HS-27A (cell line): ENCODE results near the gene LRRIQ1.

ENCODE experiments used
- DNase-seq: peaks from one replicate; pipeline ENCODE4 v3.0.0-alpha.2; 2012; ENCODE audit warnings: low read depth, missing footprints

The LRRIQ1 gene

DNA sequence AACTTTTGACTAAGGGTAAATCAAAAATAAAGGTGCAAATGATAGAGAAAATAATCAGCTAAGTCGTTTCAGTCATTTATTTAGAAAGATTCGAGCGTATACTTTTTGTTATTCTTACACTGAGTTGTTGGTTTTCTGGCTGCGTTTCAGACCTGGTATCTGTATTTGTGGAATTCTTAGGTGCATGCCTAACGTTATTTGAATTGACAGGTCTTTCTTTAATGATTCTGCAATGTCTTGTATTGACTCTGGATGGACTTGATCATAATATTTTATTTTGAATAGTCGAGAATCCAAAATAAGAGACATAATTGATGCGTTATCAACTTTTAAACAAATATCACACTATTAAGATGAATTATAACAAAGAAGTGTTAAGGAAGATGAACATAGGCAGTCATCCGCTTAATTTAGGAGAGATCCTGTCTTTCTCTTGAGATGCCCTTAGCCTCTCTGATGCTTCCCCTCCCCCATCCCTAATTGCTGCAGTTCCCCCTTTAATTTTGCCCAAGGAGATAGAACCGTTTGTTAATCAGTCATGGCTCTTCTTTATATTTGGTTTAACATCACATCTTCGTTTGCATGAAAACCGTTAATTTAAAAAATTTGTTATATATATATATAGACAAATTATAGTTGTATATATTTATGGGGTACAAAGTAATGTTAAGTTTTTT is 245.6 kb downstream of the LRRIQ1 start:
- no peak for DNase-seq

DNA sequence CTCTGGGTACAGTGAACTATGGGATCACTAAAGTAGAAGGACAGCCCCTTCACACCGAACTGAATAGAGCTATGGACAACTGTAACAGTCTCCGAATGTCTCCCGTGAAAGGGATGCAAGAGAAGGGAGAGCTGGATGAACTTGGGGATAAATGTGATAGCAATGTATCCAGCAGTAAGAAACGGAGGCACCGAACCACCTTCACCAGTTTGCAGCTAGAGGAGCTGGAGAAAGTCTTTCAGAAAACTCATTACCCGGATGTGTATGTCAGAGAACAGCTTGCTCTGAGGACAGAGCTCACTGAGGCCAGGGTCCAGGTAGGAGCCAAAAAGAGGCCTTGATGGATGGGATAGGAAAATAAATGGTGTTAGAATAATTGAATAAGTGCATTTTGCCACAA is 247.4 kb downstream of the LRRIQ1 start:
- DNase-seq, result no peak
